GM21447 (cell line): ENCODE measurements around the gene NKAP.
A peak's percentile ranks its signal among the peaks of the same experiment; 100 is the strongest.
"Not testable (repeated sequence)": the region's sequence is repeated elsewhere in the genome, so short reads cannot be mapped to it uniquely, and the experiment has no call there.

ENCODE experiments used
- ATAC-seq: cut with Tn5 transposase; IDR thresholded peaks from one replicate; pipeline ENCODE4 v1.9.1; 2021; ENCODE audit not compliant: unreplicated experiment

NKAP gene

GRCh38 chrX:119941336-119941735 lies 2.2 kb downstream of the NKAP start:
- no peak for ATAC-seq

DNA sequence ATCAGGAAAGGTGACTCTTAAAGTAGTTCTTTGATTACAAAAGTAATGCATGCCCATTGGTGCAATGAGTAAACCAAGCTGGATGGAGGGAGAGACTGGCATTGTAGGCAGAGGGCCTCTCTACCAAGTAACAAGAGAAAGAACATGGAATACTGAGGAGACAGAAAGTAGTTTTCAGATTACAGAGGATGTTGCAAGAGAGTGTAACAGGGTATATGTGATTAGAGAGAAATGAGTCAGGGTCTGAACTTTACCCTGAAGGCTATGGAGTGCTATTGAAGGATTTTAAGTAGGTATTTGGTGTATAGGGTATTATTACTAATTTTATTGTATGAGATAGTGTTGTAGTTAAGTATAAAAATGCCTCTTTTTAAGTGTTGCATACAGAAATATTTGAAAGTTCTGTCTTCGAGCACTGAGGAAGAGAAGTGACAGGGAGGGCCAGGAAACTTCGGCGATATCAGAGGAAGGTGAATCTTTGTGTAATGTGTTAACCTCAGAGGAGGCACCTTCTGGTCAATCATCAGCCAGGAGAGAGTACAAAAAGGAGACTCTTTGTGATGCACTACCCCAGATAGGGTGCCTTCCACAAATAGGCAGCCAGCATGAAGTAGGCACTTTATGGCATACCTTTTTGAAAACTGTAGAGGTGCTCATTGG lies 8.2 kb downstream of the NKAP start:
- no peak for ATAC-seq

DNA sequence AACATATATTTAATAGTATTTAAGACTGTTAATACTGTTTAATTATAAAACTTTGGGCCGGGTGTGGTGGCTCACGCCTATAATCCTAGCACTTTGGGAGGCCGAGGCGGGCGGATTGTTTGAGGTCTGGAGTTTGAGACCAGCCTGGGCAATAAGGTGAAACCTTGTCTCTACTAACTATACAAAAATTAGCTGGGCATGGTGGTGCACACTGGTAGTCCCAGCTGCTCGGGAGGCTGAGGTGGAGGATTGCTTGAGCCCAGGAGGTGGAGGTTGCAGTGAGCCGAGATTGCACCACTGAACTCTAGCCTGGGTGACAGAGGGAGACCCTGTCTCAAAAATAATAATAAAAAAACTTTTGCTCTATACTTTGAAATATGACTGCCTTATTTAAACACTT lies 21.2 kb downstream of the NKAP start:
- not testable (repeated sequence) for ATAC-seq

DNA sequence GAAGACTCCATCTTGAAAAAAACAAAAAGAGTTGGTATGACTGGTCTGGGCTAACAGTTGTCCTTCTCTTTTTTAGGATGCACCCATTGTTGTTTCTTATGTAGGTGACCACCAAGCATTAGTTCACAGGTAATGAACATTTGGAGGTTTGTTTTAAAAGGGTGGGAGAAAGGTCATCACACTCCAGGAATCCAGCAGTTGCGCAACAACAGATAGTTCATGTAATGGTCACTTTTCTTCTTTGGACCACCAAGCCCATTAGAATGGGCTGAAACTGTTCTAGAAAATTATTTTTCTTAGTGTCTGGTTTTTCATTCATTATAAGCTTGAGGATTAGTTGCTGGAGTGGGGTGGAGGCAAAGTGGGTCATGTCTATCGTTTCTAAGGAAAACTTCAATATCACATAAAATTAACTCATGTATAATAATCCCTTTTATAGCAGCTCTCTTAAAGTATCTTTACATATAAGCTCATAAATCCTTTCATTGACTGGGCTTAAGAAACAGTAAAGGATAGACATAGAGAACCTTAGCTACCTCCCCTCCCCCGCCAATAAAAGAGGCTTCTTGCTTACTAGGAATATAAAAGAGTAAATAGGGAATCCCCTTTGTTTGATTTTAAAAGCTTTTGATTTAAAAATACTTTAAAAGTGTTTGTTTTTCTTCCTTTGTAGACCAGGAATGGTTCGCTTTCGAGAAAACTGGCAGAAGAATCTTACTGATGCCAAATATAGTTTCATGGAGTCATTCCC lies 23.5 kb downstream of the NKAP start:
- no peak for ATAC-seq

GRCh38 chrX:119917877-119918276 lies 25.7 kb downstream of the NKAP start:
- no peak for ATAC-seq

DNA sequence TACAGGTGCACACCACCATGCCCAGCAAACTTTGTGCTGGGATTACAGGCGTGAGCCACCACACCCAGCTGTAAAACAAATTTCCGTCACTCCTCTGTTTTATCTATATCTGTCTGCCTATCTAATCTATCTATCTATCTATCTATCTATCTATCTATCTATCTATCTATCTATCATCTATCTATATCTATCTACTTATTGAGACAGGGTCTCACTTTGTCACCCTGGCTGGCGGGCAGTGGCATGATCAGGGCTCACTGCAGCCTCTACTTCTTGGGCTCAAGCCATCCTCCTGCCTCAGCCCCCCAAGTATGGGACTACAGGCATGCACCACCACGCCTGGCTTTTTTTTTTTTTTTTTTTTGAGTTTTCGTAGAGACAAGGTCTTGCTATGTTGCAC lies 27.2 kb downstream of the NKAP start:
- ATAC-seq = no peak

DNA sequence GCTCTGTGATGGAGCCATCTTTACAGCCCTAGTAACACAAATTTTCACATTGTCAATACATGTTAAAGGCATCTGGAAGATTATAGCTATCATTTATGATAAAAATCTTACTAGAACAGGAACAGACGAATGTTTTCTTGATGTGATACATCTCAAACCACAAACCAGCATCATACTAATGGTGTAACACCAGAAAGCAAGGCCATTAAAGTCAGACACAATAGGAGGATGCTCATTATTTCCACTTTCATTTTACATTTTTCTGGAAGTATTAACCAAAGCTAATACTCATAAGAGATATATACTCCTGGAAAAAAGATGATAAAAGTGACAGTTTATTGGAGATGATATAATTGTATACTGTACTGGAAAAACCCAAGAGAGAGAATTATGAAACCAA lies 42.6 kb downstream of the NKAP start:
- no peak for ATAC-seq

GRCh38 chrX:119899125-119899524 lies 44.4 kb downstream of the NKAP start:
- no peak for ATAC-seq

- no peak for ATAC-seq
These were observed 47.7 kb downstream of the NKAP start, which contains the start of gene AKAP14 for GRCh38 chrX:119895843-119896326. TSS of gene AKAP14 (plus strand) at chrX:119895893. CDS start at chrX:119903224, 7,331 bp downstream.

- not testable (repeated sequence) for ATAC-seq
These were observed 51.4 kb downstream of the NKAP start for GRCh38 chrX:119891961-119892692.

- not testable (repeated sequence) for ATAC-seq
These were observed 52.9 kb downstream of the NKAP start for GRCh38 chrX:119890626-119891025.

DNA sequence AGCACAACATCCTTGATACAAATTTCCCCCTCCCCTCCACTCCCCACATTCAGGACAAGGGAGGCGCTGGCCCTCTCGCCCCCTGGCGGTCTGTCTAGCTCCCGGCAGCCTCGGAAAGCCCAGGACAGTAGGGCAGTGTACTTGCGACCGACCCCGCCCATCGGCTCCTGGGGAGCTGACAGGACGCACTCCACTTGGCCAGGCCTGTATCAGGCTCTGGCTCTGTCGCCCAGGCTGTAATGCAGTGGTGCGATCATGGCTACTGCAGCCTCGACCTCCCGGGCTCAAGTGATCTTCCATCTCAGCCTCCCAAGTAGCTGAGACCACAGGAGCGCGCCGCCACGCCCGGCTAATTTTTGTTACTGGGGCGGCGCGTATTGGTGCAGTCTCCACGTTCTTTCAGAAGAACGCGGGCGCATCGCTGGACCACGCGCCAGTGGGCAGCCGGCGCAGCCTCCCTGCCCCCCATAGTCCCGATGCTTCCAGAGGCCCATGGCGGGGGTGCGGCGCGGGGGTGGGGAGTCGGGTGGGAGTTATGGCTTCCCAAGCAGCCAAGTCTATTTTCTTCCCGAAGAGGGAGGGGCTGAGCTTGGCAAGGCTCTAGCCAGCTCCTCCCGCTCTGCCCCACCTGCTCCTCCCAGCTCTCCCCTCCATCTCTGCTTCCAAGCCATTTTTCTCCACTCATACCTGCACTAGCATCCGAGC lies 55.7 kb downstream of the NKAP start:
- peak; percentile 88 for ATAC-seq

GRCh38 chrX:119885554-119886428 lies 57.8 kb downstream of the NKAP start:
- no peak for ATAC-seq

GRCh38 chrX:119880552-119881437 lies 62.8 kb downstream of the NKAP start:
- ATAC-seq = peak; percentile 73

DNA sequence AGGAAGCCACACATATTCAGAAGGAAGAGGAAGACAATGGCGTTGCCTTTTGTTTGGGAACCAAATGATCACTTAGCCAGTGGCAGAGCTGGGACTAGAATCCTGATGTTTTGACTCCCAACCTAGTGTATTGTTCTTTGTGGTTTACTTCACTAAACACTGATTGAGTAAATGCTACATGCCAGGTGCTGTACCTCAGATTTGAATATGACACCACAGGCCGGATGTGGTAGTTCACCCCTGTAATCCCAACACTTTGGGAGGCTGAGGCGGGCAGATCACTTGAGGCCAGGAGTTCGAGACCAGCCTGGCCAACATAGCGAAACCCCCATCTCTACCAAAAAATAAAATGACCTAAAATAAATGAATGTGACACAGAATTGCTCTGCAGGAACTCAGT lies 63.5 kb downstream of the NKAP start:
- ATAC-seq = peak; percentile 60

- no peak for ATAC-seq
These were observed 64.8 kb downstream of the NKAP start for GRCh38 chrX:119878740-119879139.

- ATAC-seq = peak; percentile 85
These were observed 71.8 kb downstream of the NKAP start, which contains the start of the genes NDUFA1 and RNF113A for GRCh38 chrX:119871599-119872395. TSS of gene NDUFA1 (plus strand) at chrX:119871832. CDS start at chrX:119871912, 80 bp downstream. TSS of gene RNF113A (minus strand) at chrX:119871733. CDS start at chrX:119871613, 120 bp downstream.

DNA sequence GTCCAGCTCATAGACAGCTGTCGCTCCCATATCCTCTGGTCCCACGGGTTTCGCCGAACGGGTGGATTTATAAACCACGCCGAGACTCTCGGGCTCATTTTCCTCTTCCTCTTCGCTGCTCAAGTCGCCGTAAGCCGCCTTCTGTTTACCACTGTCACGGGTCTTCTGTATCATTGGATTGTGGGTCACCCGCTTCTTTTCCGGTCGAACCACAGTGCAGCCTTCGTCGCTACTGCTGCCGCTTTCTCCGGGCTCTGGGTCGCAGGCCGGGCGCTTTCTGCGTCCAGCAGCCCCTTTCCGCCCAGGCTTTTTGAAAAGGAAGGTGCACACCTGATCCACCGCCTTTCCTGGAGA lies 72.3 kb downstream of the NKAP start:
- ATAC-seq = peak; percentile 44
